Esophagus squamous epithelium (tissue), 5 donors: ENCODE results near the gene HIPK2. TPM values are rescaled to one million over a fixed set of nuclear protein-coding genes. Genes with fewer than 3 reads are reported as not detected.

Experiments
- DNase-seq: peaks from one replicate; lab custom pipeline; 2025; lab: John Stamatoyannopoulos, UW
- H3K27ac ChIP-seq, 4 donors: fragments of 200-600 bp; sonication (generic); one replicate each; pipeline ENCODE4 v1.5.1; 2016 to 2019; ENCODE audit warnings: mild to moderate bottlenecking in 1 of 4
- H3K27me3 ChIP-seq, 4 donors: fragments of 200-600 bp; sonication (generic); 1 replicate in 3 of 4; 2 replicates in 1 of 4; pipeline versions ENCODE4 v1.5.1 to v1.6.0; 2017 to 2021; ENCODE audit warnings: antibody characterized with exemption in 1 of 4
- H3K36me3 ChIP-seq, 3 donors: fragments of 200-600 bp; sonication (generic); one replicate each; pipeline ENCODE4 v1.5.1; 2016 to 2019
- H3K4me1 ChIP-seq, 3 donors: fragments of 200-600 bp; sonication (generic); one replicate each; pipeline ENCODE4 v1.5.1; 2017 to 2019
- H3K4me3 ChIP-seq, 4 donors: fragments of 200-600 bp; sonication (generic); 1 replicate in 3 of 4; 2 replicates in 1 of 4; pipeline ENCODE4 v1.5.1; 2016 to 2019; ENCODE audit warnings: mild to moderate bottlenecking in 2 of 4, moderate library complexity in 1 of 4
- H3K9me3 ChIP-seq, 3 donors: fragments of 200-600 bp; sonication (generic); one replicate each; pipeline ENCODE4 v1.5.1; 2016 to 2019
- POLR2A ChIP-seq, 4 donors: fragments of 450-650 bp; IDR thresholded peaks; one replicate each; pipeline ENCODE4 v1.6.1; 2017; ENCODE audit warnings: antibody characterized with exemption in 4 of 4, mild to moderate bottlenecking in 4 of 4, moderate library complexity in 3 of 4
- WGBS, 2 donors: methylation state at CpG; one replicate each; pipeline ENCODE4 v1.1.5; 2018; 5-methylcytosine and 5-hydroxymethylcytosine counted together
- intact Hi-C: fragments of 100-400 bp; cut with DNase I; formaldehyde crosslinking; loops from one replicate; pipeline ENCODE4 v1.15.0; 2022
- total RNA-seq, 4 donors: library from RNA; depleted of rRNA; stranded (reverse); fragments of >200 nt; gene quantifications; one replicate each; pipeline ENCODE4 v1.1.0, GENCODE V29; 2016
- TF ChIP-seq, protein P1 (sequence below), 6 experiments: fragments of 450-650 bp in 4 of 6; fragments of 200-600 bp in 2 of 6; sonication (generic) in 2 of 6; IDR thresholded peaks; one replicate each; pipeline ENCODE4 v1.5.1; 2016 to 2019; ENCODE audit warnings: antibody characterized with exemption in 6 of 6, mild to moderate bottlenecking in 4 of 6, moderate library complexity in 4 of 6
- donor health status: DM: yes; HTN: yes; CAD: no.

HIPK2 gene
- total RNA-seq, 4 donors from 2014 or later, result 17.8 to 37.9 (median 29.3) TPM

DNA sequence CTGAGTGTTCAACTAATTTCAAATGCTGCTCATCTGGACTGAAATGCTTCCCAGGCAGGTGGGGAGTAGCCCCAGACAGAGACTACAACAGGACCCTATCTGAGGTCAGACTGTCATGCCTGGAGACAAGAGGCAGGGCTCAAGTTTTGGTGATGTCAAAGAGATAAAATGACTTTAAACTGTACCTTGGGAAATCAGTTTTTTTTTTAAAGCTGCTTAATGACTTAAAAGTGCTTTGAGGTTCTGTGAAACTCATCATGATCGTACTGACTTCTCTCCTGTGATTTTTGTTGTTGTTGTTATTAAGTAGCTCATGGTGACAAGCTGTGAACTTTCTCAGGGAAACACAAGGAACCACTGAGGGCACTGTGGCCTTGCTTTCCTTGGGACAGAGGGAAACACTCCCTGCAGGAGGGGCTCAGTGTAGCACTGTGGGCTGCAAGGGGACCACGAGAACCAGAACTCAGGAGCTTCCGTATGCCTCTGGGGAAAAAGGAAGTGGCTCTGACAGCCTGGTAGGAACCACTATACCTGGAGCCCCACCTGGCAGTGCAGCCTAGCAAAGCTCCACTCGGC, 9.5 kb downstream of the HIPK2 start:
- peak overlapping the region in 1 of 4 donors; percentile 73 for H3K27ac ChIP-seq
- 80 to 87% methylated on average over 1 to 4 of the region's 4 CpGs for WGBS, 2 donors
- no peaks in the 10 kb centered on the region for H3K27me3 ChIP-seq
- H3K36me3 ChIP-seq, result peaks cover 0 to 15% (median 0%) of the 10 kb centered on the region in 3 donors
- no peak overlapping the region for H3K4me3 ChIP-seq
- no peak for DNase-seq
- TF ChIP-seq, protein P1, sequence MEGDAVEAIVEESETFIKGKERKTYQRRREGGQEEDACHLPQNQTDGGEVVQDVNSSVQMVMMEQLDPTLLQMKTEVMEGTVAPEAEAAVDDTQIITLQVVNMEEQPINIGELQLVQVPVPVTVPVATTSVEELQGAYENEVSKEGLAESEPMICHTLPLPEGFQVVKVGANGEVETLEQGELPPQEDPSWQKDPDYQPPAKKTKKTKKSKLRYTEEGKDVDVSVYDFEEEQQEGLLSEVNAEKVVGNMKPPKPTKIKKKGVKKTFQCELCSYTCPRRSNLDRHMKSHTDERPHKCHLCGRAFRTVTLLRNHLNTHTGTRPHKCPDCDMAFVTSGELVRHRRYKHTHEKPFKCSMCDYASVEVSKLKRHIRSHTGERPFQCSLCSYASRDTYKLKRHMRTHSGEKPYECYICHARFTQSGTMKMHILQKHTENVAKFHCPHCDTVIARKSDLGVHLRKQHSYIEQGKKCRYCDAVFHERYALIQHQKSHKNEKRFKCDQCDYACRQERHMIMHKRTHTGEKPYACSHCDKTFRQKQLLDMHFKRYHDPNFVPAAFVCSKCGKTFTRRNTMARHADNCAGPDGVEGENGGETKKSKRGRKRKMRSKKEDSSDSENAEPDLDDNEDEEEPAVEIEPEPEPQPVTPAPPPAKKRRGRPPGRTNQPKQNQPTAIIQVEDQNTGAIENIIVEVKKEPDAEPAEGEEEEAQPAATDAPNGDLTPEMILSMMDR (IDR thresholded peaks at IDR 0.05), result no peak
- TF ChIP-seq POLR2A (IDR thresholded peaks at IDR 0.05), result no peak
- no peaks in the 10 kb centered on the region for H3K9me3 ChIP-seq
- intact Hi-C loops, result no loop called here
- H3K4me1 ChIP-seq, result peaks cover 6 to 72% (median 21%) of the 10 kb centered on the region in 3 donors

DNA sequence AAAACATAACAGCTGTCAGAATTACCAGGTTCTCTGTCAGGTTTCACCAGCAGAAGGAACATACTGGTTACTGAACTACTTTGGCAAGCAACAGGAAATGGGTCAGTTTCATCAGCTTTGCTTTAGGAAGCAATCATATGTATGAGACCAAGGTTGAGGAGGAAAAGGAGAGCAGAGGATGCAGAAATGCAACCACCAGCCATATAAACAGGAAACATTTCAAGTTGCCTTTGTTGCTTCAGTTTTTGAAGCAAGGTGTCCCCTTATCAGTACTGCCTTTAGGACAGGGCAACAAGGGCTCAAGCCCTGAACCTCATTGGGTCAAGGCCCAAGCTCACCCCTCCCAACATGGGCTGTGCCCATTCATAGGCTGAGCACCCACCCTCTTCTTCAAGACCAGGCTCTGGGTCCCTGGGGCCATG, 10.2 kb downstream of the HIPK2 start:
- no peaks in the 10 kb centered on the region for H3K9me3 ChIP-seq
- peak overlapping the region in 1 of 4 donors; percentile 73 for H3K27ac ChIP-seq
- no peak for DNase-seq
- H3K4me3 ChIP-seq, result no peak overlapping the region
- TF ChIP-seq POLR2A (IDR thresholded peaks at IDR 0.05), result peak in 1 of 4 donors; percentile 26
- TF ChIP-seq, protein P1 (IDR thresholded peaks at IDR 0.05), result no peak
- intact Hi-C loops, result no loop called here
- H3K36me3 ChIP-seq, result peaks cover 0 to 15% (median 0%) of the 10 kb centered on the region in 3 donors
- no peaks in the 10 kb centered on the region for H3K27me3 ChIP-seq
- peaks cover 12 to 72% (median 24%) of the 10 kb centered on the region in 3 donors for H3K4me1 ChIP-seq

DNA sequence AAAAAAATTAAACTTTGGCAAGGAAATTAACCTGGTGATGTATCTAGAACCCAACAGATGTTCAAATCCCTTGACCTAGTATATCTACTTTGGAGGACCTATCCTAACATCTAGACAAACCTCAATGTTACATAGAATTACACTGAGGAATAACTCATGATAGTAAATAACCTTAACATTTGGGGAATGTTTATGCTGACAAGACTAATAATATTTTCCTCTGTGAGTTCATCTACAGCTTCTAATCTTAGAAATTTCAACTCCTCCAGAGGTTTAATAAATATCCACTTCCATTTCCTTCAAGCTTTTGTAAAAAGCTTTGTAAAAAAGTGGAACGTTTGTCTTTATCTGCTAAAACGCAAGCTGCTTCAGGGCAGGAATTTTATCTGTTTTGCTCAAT, 12.7 kb downstream of the HIPK2 start:
- H3K27ac ChIP-seq, result no peak overlapping the region
- peaks cover 6 to 63% (median 14%) of the 10 kb centered on the region in 3 donors for H3K4me1 ChIP-seq
- no peak overlapping the region for H3K4me3 ChIP-seq
- intact Hi-C loops, result no loop called here
- H3K36me3 ChIP-seq, result peaks cover 0 to 12% (median 0%) of the 10 kb centered on the region in 3 donors
- no peaks in the 10 kb centered on the region for H3K9me3 ChIP-seq
- TF ChIP-seq, protein P1 (IDR thresholded peaks at IDR 0.05), result no peak
- no peak for TF ChIP-seq POLR2A (IDR thresholded peaks at IDR 0.05)
- no peak for DNase-seq
- 53 to 55% methylated on average over 2 of the region's 2 CpGs for WGBS, 2 donors
- H3K27me3 ChIP-seq, result no peaks in the 10 kb centered on the region

DNA sequence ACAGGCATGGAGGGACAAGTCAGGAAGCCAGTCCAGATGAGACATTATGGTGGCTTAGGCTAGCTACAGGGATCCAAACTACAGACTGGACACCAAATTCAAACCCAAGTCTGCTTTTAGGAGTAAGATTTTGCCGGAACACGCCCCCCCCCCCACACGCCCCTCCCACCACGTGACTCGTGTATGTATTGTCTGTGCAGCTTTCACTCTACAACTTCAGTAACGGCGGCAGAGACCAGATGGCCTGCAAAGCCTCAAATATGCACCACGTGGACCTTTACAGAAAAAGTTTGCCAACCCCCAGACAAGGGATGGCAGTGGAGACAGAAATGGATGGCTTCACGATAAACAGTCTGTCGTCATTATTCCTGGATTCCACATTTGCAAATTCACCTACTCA, 14.5 kb downstream of the HIPK2 start:
- no peak for DNase-seq
- Histone ChIP-seq H3K4me1 (peaks cover 6 to 53% (median 14%) of the 10 kb centered on the region in 3 donors), H3K4me3 (no peak overlapping the region), H3K9me3 (no peaks in the 10 kb centered on the region), H3K27ac (no peak overlapping the region), H3K27me3 (no peaks in the 10 kb centered on the region), H3K36me3 (no peaks in the 10 kb centered on the region)
- intact Hi-C loops, result no loop called here
- TF ChIP-seq POLR2A (IDR thresholded peaks at IDR 0.05), result no peak
- TF ChIP-seq, protein P1 (IDR thresholded peaks at IDR 0.05), result no peak
- WGBS, 2 donors, result 61 to 62% methylated on average over 10 of the region's 10 CpGs

DNA sequence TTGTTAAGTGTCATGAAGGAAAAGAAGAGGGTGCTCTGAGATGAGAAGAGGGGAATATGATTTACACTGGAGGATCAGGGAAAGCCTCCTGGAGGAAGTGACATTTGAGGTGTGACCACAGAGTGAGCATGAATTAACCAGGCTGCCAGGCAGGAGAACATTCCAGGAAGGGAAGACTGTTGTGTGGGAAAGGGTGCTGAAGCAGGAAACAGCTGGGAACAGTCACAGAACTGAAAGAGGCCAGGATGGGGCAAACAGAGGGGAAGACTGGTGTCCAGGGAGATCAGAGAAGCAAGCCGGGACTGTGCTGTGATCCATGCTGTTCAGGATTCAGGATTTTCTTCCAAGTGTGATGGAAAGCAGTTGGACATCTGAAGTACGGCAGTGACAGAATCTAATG, 14.9 kb downstream of the HIPK2 start:
- peaks cover 6 to 52% (median 14%) of the 10 kb centered on the region in 3 donors for H3K4me1 ChIP-seq
- DNase-seq, result no peak
- H3K4me3 ChIP-seq, result no peak overlapping the region
- H3K36me3 ChIP-seq, result no peaks in the 10 kb centered on the region
- no peak overlapping the region for H3K27ac ChIP-seq
- intact Hi-C loops, result no loop called here
- no peaks in the 10 kb centered on the region for H3K27me3 ChIP-seq
- H3K9me3 ChIP-seq, result no peaks in the 10 kb centered on the region
- TF ChIP-seq, protein P1 (IDR thresholded peaks at IDR 0.05), result no peak
- no peak for TF ChIP-seq POLR2A (IDR thresholded peaks at IDR 0.05)
- 63 to 74% methylated on average over 2 of the region's 2 CpGs for WGBS, 2 donors
